GM18868 (cell line): Measurements from ENCODE around the gene GOLGA8S.
"Not testable (repeated sequence)": the region's sequence is repeated elsewhere in the genome, so short reads cannot be mapped to it uniquely, and the experiment has no call there.

ENCODE experiments used
- ATAC-seq: cut with Tn5 transposase; IDR thresholded peaks from one replicate; pipeline ENCODE4 v1.9.1; 2021; ENCODE audit warnings: mild to moderate bottlenecking, moderate library complexity; ENCODE audit not compliant: unreplicated experiment

Gene GOLGA8S, protein sequence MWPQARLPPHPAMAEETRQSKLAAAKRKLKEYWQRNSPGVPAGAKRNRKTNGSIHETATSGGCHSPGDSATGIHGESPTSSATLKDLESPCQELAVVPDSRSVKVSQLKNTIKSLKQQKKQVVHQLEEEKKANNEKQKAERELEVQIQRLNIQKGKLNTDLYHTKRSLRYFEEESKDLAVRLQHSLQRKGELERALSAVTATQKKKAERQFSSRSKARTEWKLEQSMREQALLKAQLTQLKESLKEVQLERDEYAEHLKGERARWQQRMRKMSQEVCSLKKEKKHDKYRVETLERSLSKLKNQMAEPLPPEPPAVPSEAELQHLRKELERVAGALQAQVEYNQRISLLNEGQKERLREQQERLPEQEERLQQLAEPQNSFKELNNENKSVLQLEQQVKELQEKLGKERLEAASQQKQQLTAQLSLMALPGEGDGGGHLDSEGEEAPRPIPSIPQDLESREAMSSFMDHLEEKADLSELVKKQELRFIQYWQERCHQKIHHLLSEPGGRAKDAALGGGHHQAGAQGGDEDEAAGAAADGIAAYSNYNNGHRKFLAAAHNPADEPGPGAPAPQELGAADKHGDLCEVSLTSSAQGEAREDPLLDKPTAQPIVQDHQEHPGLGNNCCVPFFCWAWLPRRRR

GRCh38 chr15:23354448-23354847, at the start of gene GOLGA8S:
TSS of gene GOLGA8S (plus strand) at chr15:23354748. CDS start at chr15:23354810, 62 bp downstream.
- ATAC-seq = not testable (repeated sequence)

DNA sequence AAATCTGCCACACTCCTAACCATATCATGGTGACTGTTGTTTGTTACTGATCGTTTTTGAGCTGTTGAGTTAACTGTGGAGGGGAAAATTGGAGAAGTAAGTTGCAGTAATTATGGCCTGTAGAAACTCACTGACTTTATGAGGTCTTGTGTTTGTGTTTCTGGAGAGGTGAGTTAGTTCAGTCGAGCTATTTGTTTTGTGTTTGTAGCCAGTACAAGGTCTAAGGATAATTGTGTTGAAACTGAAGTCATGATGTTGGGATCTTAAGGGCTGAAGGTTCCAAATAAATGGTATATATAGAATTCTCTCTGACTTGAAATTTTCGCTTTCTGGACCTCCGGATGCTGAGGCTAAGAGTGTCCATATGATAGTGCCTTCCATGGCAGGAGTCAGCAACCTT, 49.7 kb upstream of the GOLGA8S start:
- not testable (repeated sequence) for ATAC-seq

DNA sequence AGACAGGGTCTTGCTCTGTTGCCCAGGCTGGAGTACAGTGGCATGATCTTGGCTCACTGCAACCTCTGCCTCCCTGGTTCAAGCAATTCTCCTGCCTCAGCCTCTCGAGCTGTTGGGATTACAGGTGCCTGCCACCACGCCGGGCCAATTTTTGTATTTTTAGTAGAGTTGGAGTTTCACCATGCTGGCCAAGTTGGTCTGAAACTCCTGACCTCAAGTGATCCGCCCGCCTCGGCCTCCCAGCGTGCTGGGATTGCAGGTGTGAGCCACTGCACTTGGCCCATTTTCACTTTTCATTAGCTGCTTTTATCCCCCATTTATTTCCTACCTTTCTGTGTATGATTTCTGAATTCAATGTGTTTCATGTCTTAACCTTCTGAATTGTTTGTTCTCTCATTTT, 48.6 kb upstream of the GOLGA8S start:
- ATAC-seq = not testable (repeated sequence)

DNA sequence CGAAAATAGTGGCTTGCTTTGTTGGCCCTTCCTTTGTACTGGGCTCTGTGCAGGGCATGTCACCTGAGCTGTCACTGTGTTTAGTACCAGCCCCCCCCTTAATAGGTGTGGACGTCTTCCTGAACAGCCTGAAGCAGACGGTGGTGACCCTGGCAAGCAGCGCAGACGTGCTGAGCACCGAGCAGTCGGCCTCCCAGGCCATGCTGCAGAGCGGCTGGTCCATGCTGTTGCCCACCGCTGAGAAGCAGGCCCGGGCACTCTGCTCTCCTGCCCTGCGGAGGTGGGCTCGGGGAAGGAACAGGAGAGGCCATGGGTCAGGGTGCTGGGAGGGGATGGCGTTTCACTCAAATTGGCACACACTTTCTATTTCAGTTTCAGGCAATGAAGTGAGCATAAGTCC, 43.3 kb upstream of the GOLGA8S start:
- not testable (repeated sequence) for ATAC-seq

GRCh38 chr15:23334096-23334495, 20.5 kb upstream of the GOLGA8S start, which contains the start of gene GOLGA6L26:
TSS of gene GOLGA6L26 (minus strand) at chr15:23334196. CDS start at chr15:23334135, 61 bp downstream.
- not testable (repeated sequence) for ATAC-seq

DNA sequence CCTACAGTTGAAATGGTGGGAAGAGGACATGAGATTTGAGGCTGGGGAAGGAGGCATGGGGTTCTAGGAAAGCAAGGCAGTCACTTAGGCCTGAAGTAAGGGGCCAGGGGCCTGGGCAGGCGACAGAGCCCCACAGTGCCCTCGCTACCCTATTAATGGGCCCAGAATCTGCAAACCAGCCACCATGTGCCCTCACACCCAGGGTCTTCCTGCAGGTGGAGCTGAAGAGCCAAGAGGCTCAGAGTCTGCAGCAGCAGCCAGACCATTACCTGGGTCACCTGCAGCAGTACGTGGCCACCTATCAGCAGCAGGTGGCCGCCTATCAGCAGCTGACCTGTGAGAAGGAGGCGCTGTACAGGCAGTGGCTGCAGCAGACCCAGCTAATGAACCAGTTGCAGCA, 8.1 kb downstream of the GOLGA8S start:
- not testable (repeated sequence) for ATAC-seq

DNA sequence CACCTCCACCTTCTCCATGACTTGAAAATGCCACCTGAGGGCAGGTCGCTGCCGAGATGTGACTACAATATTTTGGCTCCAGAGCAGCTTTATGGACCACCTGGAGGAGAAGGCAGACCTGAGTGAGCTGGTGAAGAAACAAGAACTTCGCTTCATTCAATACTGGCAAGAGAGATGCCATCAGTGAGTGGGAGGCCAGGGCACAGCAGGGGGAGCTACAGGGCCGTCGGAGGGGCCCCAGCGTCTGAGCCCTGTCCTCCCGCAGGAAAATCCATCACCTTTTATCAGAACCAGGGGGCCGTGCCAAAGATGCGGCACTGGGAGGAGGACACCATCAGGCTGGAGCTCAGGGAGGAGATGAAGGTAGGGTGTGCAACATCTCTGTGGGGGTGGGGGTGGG, 9.7 kb downstream of the GOLGA8S start:
- not testable (repeated sequence) for ATAC-seq

DNA sequence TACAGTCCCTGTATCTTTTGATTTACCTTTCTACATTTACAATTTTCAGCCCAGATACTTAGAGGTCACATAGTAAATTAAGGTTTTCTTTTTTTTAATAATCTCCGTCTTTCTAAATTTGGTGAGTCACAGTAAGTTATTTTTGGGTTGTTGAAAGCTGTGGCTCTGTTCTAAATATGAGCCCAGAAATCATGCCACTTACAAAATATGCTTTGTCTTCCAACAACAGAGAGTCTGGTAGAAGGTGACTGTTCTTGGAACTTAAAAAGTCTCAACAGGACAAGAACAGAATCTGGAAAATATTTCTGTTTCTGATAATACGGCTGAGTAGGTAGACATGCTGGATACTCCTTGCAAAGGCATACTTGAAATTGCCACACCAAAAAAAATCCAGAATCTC, 16.0 kb downstream of the GOLGA8S start:
- no peak for ATAC-seq

- not testable (repeated sequence) for ATAC-seq
Observed at GRCh38 chr15:23371134-23371533, 16.6 kb downstream of the GOLGA8S start.

GRCh38 chr15:23371868-23372267, 17.3 kb downstream of the GOLGA8S start:
- not testable (repeated sequence) for ATAC-seq

DNA sequence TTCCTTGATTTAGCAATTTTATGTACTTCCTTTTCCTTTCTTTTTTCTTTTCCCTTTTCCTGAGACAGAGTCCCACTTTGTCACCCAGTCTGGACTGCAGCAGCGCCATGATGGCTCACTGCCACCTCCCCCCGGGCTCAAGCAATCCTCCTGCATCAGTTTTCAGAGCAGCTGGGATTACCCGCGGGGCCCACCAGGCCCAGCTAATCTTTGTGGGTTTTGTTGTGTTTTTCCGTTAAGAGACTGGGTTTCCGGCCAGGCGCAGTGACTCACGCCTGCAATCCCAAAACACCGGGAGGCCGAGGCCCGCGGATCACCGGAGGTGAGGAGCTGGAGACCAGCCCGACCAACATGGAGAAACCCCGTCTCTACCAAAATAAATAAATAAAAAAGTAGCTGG, 17.7 kb downstream of the GOLGA8S start:
- ATAC-seq = no peak

GRCh38 chr15:23372891-23373600, 18.5 kb downstream of the GOLGA8S start:
- not testable (repeated sequence) for ATAC-seq

- not testable (repeated sequence) for ATAC-seq
Observed at GRCh38 chr15:23374226-23374625, 19.7 kb downstream of the GOLGA8S start.

DNA sequence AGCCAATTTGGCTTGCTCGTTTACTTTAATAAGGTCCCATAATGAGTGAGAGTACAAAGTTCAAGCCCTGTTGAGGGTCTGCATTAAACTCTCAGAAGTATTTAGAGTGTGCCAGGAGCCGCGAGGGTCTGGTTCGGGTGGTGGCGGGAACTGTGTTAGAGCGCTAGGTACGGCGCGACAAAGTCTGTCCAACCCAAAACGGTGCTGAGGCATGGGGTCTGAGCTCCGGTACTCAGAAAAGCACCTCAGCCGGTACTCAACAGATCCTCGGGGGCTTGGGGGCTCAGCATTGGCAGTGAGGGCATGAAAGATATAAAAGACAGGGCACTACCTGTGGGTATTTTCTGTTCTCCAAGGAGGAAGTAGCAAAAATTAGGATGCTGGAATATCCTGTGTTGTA, 24.4 kb downstream of the GOLGA8S start:
- ATAC-seq = not testable (repeated sequence)

- ATAC-seq = not testable (repeated sequence)
Observed at GRCh38 chr15:23380700-23381099, 26.2 kb downstream of the GOLGA8S start.

GRCh38 chr15:23381192-23381591, 26.6 kb downstream of the GOLGA8S start:
- not testable (repeated sequence) for ATAC-seq

DNA sequence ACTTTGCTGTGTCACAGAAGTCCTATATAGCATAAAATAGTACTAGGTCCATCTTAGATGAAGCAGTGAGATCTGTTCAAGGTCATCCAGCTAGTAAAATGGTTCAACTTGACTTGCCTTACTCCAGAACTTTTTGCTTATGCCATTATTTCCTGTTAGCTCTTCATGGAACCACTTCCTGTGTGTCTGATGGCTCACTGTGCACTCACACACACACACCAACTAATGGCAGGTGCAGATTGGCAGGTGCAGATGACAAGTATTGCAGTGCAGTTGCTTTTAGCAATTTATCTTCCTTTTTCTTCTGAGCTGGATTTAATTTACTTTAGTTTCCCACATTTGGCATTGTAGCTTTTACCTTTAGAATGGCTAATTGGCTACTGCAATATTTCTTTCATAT, 29.8 kb downstream of the GOLGA8S start:
- no peak for ATAC-seq

DNA sequence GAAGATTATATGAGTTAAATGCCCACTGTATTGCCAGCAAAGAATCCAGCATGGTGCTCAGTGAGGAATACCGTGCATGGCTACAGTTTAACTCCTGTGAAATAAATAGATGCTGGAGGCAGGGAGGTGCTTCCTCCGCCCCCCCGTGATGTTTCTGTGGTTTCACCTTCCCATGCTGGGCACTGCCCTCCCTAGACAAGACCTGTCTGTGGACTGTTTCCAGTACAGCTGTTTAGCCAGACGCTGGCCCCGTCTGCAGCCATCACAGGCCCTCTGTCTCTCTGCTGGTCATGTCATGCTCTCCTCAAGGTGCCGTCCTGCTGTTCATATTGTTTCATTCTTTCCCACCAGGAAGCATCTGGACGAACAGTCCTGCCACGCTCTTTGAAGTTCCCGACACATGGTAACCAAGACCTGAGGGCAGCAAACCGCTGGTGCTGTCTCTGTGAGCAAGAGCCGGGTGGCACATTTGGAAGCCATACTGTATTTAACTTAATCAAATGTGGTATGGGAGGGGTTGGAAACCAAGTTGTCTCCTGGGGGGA, 31.4 kb downstream of the GOLGA8S start:
- ATAC-seq = no peak

- no peak for ATAC-seq
Observed at GRCh38 chr15:23387621-23388190, 33.2 kb downstream of the GOLGA8S start.

DNA sequence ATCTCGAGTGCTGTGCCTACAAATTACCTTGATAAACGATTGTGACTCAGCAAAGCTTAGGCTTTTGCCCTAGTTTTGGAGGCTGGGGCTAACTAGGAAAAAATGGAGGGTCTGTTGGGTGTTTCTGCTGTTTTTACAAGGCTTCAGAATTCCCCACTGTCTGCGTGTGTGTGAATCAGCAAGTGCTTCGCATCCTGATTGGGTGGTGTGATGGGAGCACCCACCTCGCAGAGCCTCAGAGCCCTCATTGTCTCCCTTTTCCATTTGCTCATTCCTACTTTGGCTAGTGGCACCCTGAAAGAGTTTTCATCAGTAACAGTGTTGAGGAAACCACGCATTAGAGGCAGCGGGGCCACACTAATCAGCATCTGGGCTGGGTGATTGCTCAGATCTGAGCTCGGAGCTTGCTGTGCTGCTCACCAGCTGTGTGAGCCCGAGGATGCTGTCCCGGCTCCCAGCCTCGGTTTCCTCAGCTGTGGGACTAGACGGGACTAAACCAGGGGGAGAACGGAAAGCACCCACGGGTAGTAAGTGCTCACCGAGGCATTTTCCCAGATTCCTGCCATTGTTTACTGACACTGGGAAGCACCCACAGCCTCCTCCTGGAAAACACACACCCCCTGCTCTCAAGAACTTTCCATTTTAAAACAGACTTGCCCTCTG, 40.6 kb downstream of the GOLGA8S start:
- no peak for ATAC-seq
